ENCODE measurements around the gene AIRE. TPM values are rescaled to one million over a fixed set of nuclear protein-coding genes. Genes with fewer than 3 reads are reported as not detected.

The AIRE gene
- total and polyA plus RNA-seq, 2 of the 13 experiments (the other 11 are each of a cell fraction or from before 2014, with no cell fraction given), result not detected

GRCh38 chr21:44300262-44300959, 14.7 kb downstream of the AIRE start (continued):
- TF ChIP-seq ZNF296 (CRISPR knock-in tag; conservative IDR thresholded peaks at IDR 0.05), result no peak
- no peak for TF ChIP-seq ZFP90 (CRISPR knock-in tag; IDR thresholded peaks at IDR 0.05; ENCODE audit: borderline replicate concordance)
- 0 out of 2 replicates have a peak, but pooled peaks have one; percentile 52 for TF ChIP-seq ZNF747 (CRISPR knock-in tag; IDR thresholded peaks at IDR 0.05; ENCODE audit: borderline replicate concordance)
- TF ChIP-seq TARDBP (CRISPR knock-in tag; IDR thresholded peaks at IDR 0.05), result no peak
- TF ChIP-seq ZNF598 (CRISPR knock-in tag; IDR thresholded peaks at IDR 0.05; ENCODE audit: borderline replicate concordance), result peak; percentile 73; the same call in 1 of the 2 replicates
- peak; percentile 83 for TF ChIP-seq GABPB1 (CRISPR knock-in tag; IDR thresholded peaks at IDR 0.05)

GRCh38 chr21:44301141-44301540, 15.5 kb downstream of the AIRE start:
- no TSS peak for BruUV-seq (replicated peaks)
- H3K4me3 ChIP-seq (replicated peaks in 1 of 3; ENCODE audit: insufficient read depth in 1 of 3, low read depth in 2 of 3, low read length in 3 of 3), result peak overlapping the region; percentile 66 to 80 (median 75)
- in situ Hi-C loops (cut with HindIII; ENCODE audit: extremely low pct_ligation_motif_present, low pct_unique_long_range_greater_than_20kb), result loop anchor here (5.0 kb wide), 1 partner anchor 36 kb away; the partner anchor contains the start of gene CFAP410
- H4K20me1 ChIP-seq (ENCODE audit: insufficient read depth, low read length), result peaks cover 14% of the 10 kb centered on the region; the same call in 1 of the 2 replicates
- peak overlapping the region; percentile 97 for H3K4me2 ChIP-seq (ENCODE audit: low read depth, low read length)
- ATAC-seq (peak; percentile 1), DNase-seq (ENCODE audit: low spot score) (no peak), FAIRE-seq (no peak)
- no peak overlapping the region for H2AFZ ChIP-seq (ENCODE audit: low read length)
- WGBS (ENCODE audit: low lambda C conversion rate), result 14% methylated on average over 9 of the region's 13 CpGs
- H3K9ac ChIP-seq (ENCODE audit: insufficient read depth, low read depth, low read length), result peak overlapping the region; percentile 88
- CTCF ChIA-PET (ENCODE audit: low intra/inter-chr PET ratio, low total read pairs), result no interaction called here
- H3K27me3 ChIP-seq (ENCODE audit: control insufficient read depth in 1 of 2, insufficient read depth in 2 of 2, low read length in 2 of 2), result peaks cover 2 to 12% of the 10 kb centered on the region in 2 experiments
- H3K36me3 ChIP-seq (replicated peaks in 1 of 2; ENCODE audit: control insufficient read depth in 1 of 2, insufficient read depth in 2 of 2, low read length in 2 of 2), result no peaks in the 10 kb centered on the region; a peak in 1 of 5 replicates
- H3K79me2 ChIP-seq (ENCODE audit: insufficient read depth, low read length), result peaks cover 31% of the 10 kb centered on the region
- H3K27ac ChIP-seq (ENCODE audit: extremely low read length, insufficient read depth, low read length), result peak overlapping the region; percentile 87
- POLR2A ChIA-PET, result interaction anchor here (1.0 to 4.2 kb wide), 5 partner anchors 27 to 205 kb away, joined by 3 to 27 read pairs (median 6); partner anchors contain the start of gene CFAP410
- peaks cover 71% of the 10 kb centered on the region for H3K4me1 ChIP-seq (ENCODE audit: insufficient read depth, low read length)
- intact Hi-C loops (cut with micrococcal nuclease; ENCODE audit: unreplicated experiment), result loop anchor here (10.0 kb wide), 1 partner anchor 184 kb away; no protein-coding TSS in a partner anchor
- H3K9me3 ChIP-seq (ENCODE audit: low read length), result no peaks in the 10 kb centered on the region
- peak; percentile 40 for TF ChIP-seq CTCF (CRISPR knock-in tag; IDR thresholded peaks at IDR 0.05)
- peak; percentile 15; the same call in 1 of the 2 replicates for TF ChIP-seq HOXA3 (CRISPR knock-in tag; IDR thresholded peaks at IDR 0.05)
- peak; percentile 24; the same call in 1 of the 2 replicates for TF ChIP-seq ZNF687 (CRISPR knock-in tag; IDR thresholded peaks at IDR 0.05)
- TF ChIP-seq ESRRA (CRISPR knock-in tag; IDR thresholded peaks at IDR 0.05; ENCODE audit: low read depth), result no peak
- no peak for TF ChIP-seq MAFF (IDR thresholded peaks at IDR 0.05; ENCODE audit: low read depth, low read length)
- 0 out of 2 replicates have a peak, but pooled peaks have one; percentile 16 for TF ChIP-seq SRY (CRISPR knock-in tag; IDR thresholded peaks at IDR 0.05)
- TF ChIP-seq KLF15 (CRISPR knock-in tag; IDR thresholded peaks at IDR 0.05; ENCODE audit: borderline replicate concordance), result no peak
- TF ChIP-seq ZNF713 (CRISPR knock-in tag; IDR thresholded peaks at IDR 0.05), result no peak
- TF ChIP-seq FOXM1 (CRISPR knock-in tag; IDR thresholded peaks at IDR 0.05), result no peak
- TF ChIP-seq ZNF746 (CRISPR knock-in tag; IDR thresholded peaks at IDR 0.05), result 0 out of 2 replicates have a peak, but pooled peaks have one; percentile 11
- TF ChIP-seq TRIM24 (CRISPR knock-in tag; IDR thresholded peaks at IDR 0.05), result no peak

Measured in HepG2 (cell line).